GM12873 (cell line): Measurements from ENCODE around the gene TRIP13.

Experiments
- TF ChIP-seq, protein P1 (sequence below): IDR thresholded peaks from 2 replicates; pipeline ENCODE4 v1.5.1; 2012; ENCODE audit warnings: low read depth, mild to moderate bottlenecking, moderate library complexity, low read length, control low read depth; ENCODE audit not compliant: insufficient read depth; ENCODE audit errors: missing control alignments

The TRIP13 gene, protein sequence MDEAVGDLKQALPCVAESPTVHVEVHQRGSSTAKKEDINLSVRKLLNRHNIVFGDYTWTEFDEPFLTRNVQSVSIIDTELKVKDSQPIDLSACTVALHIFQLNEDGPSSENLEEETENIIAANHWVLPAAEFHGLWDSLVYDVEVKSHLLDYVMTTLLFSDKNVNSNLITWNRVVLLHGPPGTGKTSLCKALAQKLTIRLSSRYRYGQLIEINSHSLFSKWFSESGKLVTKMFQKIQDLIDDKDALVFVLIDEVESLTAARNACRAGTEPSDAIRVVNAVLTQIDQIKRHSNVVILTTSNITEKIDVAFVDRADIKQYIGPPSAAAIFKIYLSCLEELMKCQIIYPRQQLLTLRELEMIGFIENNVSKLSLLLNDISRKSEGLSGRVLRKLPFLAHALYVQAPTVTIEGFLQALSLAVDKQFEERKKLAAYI

GRCh38 chr5:892394-893136, at the start of gene TRIP13, which contains the start of gene BRD9:
Gene TRIP13 (plus strand): TSS chr5:892884. CDS start chr5:892999, 115 bp downstream.
Gene BRD9 (minus strand): TSS chr5:892801. CDS start chr5:892657, 144 bp downstream.
- TF ChIP-seq, protein P1, sequence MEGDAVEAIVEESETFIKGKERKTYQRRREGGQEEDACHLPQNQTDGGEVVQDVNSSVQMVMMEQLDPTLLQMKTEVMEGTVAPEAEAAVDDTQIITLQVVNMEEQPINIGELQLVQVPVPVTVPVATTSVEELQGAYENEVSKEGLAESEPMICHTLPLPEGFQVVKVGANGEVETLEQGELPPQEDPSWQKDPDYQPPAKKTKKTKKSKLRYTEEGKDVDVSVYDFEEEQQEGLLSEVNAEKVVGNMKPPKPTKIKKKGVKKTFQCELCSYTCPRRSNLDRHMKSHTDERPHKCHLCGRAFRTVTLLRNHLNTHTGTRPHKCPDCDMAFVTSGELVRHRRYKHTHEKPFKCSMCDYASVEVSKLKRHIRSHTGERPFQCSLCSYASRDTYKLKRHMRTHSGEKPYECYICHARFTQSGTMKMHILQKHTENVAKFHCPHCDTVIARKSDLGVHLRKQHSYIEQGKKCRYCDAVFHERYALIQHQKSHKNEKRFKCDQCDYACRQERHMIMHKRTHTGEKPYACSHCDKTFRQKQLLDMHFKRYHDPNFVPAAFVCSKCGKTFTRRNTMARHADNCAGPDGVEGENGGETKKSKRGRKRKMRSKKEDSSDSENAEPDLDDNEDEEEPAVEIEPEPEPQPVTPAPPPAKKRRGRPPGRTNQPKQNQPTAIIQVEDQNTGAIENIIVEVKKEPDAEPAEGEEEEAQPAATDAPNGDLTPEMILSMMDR: peak; percentile 15

DNA sequence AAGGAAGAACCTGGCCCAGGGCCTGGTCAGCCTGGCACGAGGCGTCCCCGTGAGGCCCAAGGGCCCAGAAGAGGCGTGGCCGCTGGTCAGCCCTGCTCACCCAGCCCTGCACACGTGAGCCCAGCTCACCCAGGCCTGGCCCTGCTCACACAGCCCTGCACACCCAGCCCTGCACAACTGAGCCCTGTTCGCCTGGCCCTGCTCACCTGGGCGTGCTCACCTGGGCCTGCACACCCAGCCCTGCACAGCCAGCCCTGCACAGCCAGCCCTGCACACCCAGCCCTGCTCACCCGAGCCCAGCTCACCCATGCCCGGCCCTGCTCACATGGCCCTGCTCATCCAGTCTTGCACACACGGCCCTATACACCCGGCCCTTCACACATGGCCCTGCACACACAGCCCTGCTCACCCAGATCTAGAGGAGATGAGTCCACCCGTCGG, 44.0 kb upstream of the TRIP13 start:
- TF ChIP-seq, protein P1: no peak

- TF ChIP-seq, protein P1: no peak
Measured at GRCh38 chr5:849651-850301, 42.9 kb upstream of the TRIP13 start.

DNA sequence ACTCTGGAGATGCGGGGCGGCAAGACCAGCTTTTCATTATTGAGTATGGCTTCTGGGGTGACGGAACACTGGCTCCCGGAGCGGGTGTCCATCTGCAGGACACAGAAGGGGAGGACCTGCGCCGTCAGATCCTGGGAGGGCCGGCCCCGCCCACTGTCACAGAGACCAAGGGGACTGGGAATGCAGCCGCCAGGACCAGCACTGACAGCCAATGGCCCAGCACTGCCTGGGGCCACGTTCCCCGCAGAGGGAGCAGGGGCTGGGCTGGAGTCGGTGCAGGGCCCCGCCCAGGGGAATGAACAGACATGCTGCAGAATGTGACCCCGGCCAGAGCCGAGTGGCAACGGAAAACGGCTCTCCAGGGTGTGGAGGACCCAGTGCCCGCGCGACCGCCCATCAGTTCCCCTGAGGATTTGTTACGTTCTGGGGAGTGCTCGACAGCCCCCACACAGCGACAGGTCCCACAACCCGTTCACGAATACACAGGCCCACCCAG, 42.1 kb upstream of the TRIP13 start, which contains the start of gene ZDHHC11:
Gene ZDHHC11, minus strand, starts transcription at position 476 of the 496 bp plus-strand sequence. Its CDS starts 384 bp downstream, at position 92.
- TF ChIP-seq, protein P1: no peak

- TF ChIP-seq, protein P1: no peak
Measured at GRCh38 chr5:851076-851475, 41.6 kb upstream of the TRIP13 start.

GRCh38 chr5:851553-851952, 41.1 kb upstream of the TRIP13 start:
- TF ChIP-seq, protein P1: no peak
